OCI-M1 (cell line): ENCODE results near the gene CD7.
A peak's percentile ranks its signal among the peaks of the same experiment; 100 is the strongest.

Source experiments
- DNase-seq: peaks from one replicate; lab custom pipeline; 2025; lab: John Stamatoyannopoulos, UW

The CD7 gene

GRCh38 chr17:82298538-82299421 lies 18.6 kb downstream of the CD7 start:
- DNase-seq = no peak

- peak; percentile 85 for DNase-seq
Measured at GRCh38 chr17:82297714-82298537, 19.5 kb downstream of the CD7 start.

- peak; percentile 84 for DNase-seq
Measured at GRCh38 chr17:82297280-82297713, 20.1 kb downstream of the CD7 start.

DNA sequence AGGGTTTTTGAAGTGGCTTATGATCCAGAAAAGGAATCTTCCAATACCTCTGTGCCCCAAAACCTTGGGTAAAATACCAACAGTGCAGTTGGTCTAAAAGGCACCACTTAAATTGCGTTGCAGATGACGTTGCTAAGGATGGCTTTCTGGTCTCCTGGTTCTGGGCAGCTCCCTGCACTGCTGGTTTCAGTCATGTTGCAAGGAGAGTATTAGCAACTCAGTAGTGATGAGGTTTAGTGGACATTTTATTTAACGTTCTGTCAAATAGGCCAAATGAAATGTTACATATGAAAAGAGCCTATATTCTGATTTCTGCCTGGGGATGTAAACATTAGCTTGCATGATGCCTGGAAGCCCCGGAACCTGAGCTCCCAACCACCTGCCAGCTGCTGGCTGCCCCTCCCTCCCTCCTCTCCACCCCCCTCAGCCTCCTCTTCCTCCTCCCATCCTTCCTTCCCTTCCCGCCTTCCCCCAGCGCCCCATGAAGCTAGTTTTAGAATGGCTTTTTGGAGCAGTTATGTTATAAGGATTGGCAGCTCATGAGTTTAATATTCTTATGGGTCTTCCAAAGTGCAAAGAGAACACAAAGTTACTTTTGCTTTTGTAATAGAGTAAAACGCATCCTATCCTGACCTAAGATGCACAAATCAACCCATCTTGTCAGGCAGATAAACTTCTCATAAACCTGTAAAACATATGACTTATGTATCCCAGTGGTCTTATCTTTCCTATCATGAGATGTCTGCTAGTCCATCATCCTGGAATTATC lies 20.7 kb downstream of the CD7 start:
- DNase-seq = no peak

DNA sequence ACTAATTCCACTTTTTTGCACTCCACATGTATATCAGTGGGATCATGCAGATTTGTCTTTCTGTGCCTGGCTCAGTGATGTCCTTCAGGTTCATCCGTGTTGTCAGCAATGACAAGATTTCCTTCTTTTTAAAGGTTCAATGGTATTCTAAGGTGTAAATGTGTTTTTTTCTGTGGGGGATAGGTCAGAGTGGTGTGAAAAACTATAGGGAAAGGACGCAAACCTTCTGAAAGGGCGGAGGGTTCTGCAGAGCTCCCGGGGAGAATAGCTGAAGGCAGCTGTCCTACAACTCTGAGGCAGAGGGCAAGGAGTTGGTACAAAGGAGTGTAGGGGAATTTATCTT lies 22.0 kb downstream of the CD7 start:
- DNase-seq = no peak

DNA sequence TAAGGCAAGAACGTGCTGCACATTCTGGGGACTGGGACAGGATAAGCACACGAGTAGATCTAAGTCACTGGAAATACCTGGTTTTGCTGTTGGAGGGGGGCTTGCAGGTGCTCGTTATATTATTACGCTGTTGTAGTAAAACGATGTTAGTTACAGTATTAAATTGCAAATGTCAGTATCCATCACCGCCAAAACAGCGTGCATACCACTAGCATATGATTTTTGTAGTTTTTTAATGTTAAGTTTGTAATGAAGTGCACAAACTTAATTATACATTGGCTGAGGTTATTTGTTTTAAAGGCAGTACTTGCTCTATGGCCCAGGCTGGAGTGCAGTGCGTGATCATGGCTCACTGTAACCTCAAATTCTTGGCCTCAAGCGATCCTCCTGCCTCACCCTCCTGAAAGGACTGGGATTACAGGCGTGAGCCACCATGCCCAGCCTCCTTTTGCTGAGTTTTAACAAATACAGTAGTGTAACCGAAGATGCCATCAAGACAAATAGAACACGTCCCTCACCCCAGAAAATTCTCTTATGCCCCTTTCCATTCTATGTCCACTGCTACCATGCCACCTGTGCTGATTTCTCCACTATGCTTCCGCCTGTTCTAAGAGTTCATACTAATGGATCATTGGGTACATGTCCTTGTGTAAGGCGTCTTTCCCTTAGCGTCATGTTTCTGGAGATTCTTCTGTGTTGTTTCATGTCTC lies 23.2 kb downstream of the CD7 start:
- no peak for DNase-seq

GRCh38 chr17:82292251-82293154 lies 24.9 kb downstream of the CD7 start:
- peak; percentile 99 for DNase-seq

DNA sequence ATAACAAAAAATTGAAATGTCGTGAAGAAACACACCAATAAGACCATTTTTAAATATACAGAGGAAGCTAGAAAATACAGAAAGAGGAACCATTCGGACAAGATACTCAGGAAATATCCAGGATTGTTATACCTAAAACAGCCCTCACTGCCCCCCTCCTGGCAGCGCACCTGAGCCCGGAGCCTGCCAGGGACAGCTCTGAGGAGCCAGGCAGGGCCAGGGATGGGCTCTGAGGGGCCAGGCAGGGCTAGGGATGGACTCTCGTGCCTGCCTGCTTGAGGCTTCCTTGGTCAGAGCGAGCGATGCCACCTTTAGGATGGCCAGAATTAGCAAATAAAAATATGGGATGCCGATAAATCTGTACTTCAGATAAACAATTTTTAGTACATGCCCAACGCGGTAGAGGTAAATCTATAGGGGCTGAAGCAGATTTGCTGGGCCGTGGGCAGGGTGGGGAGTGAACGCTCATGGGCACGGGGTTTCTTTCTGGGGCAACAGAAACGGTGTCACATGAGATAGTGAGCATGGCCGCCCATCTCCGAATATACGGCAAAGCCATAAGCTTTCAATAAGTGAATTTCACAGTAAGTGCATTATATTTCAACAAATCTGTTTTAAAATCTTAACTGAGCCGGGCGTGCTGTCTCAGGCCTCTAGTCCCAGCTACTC lies 25.7 kb downstream of the CD7 start:
- no peak for DNase-seq

GRCh38 chr17:82287868-82288801 lies 29.3 kb downstream of the CD7 start:
- DNase-seq = peak; percentile 15

GRCh38 chr17:82287013-82287867 lies 30.2 kb downstream of the CD7 start:
- DNase-seq = peak; percentile 15

- no peak for DNase-seq
Measured at GRCh38 chr17:82285141-82285540, 32.3 kb downstream of the CD7 start.

GRCh38 chr17:82283208-82283749 lies 34.1 kb downstream of the CD7 start:
- peak; percentile 10 for DNase-seq

DNA sequence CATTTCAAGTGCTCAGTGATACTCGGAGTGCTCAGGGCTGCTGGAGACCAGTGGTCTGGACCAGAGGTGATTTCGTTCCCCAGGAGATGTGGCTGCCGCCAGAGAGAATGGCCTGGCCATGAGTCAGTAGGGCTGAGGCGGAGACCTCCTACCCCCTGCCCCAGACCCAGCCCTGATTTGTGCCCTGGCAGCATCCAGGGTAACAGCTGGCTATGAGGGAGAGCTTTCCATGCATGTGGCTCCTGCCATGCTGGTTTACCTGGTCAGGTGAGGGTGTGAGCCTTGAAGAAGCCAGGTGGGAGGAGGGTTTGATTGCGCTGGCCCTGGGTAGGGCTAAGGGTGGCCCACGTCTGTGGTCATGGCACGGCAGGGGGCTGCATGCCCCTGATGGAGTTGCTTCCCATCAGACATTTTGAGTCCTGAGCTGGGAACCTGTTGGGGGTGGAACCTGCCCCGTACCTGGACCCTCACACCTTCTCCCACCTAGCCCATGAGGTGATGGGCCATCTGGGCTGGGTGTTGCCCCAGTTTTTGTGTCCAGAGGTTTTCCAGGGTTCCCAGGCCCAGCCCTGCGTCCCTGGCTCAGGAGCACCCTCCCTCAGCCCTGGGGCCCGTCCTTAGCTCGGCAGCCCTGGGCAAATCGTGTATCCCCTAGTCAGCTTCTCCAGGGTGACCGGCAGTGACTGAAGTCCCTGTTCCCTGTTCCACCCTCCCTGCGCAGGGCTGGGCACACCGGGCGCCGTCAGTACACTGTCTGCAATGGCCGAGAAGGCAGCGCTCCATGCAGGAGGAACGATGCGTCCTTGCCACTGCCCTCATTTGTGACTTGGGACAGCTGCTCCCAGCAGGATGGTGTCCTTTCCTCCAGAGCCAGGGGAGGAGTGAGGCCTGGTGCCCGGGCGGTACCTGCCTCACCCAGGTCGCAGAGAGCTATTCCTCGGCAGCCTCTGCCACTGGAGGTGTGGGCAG lies 34.9 kb downstream of the CD7 start:
- no peak for DNase-seq

GRCh38 chr17:82281502-82282238 lies 35.7 kb downstream of the CD7 start:
- DNase-seq = no peak

DNA sequence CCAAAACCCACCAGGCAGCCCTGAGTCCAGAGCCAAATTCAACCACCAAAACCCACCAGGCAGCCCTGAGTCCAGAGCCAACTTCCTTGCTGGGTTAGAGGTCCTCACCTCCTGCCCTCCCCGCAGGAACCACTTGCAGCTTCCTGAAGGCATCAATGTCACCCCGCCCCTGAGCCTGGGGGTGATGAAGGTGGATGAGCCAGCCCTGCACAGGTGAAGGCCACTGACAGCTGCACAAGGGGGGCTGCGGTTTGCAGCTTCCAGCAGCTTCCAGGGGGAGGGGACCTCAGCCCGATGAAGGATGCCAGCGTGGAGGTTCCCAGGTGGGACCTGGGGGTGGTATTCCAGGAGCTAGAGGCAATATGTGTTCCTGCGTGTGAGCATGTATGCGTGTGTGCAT lies 36.3 kb downstream of the CD7 start:
- DNase-seq = no peak

DNA sequence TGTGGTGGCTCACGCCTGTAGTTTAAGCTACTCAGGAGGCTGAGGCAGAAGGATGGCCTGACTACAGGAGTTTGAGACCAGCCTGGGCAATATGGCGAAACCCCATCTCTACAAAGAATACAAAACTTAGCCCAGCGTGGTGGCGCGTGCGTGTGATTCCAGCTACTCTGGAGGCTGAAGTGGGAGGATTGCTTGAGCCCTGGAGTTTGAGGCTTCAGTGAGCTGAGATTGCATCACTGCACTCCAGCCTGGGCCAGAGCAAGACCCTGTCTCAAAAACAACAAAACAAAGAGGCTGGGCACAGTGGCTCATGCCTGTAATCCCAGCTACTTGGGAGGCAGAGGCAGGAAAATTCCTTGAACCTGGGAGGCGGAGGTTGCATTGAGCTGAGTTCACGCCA lies 36.9 kb downstream of the CD7 start:
- DNase-seq = no peak
